BJ (cell line): ENCODE data around the gene FAM114A1. TPM values are rescaled to one million over a fixed set of nuclear protein-coding genes. Genes with fewer than 3 reads are reported as not detected.
A peak's percentile ranks its signal among the peaks of the same experiment; 100 is the strongest.

Experiments
- CTCF ChIA-PET: fragments of 350-600 bp; formaldehyde crosslinking; extraction: SDS; loops from one replicate; lab custom pipeline; 2021; ENCODE audit warnings: antibody characterized with exemption, inconsistent platforms; lab: Yijun Ruan, JAX
- POLR2A ChIA-PET: fragments of 300-600 bp; sonication (Branson Sonifier 250); formaldehyde crosslinking; extraction: SDS; loops from one replicate; lab custom pipeline; 2021; ENCODE audit warnings: antibody characterized with exemption; lab: Charles Lee
- DNase-seq: peaks from one replicate; pipeline ENCODE4 v3.0.0-alpha.2; 2011; ENCODE audit warnings: low read depth
- H3K27me3 ChIP-seq: 2 replicates; pipeline ENCODE4 v1.6.0; 2011; ENCODE audit warnings: low read length; ENCODE audit not compliant: control insufficient read depth, insufficient read depth
- H3K36me3 ChIP-seq: 2 replicates; pipeline ENCODE4 v1.5.1; 2011; ENCODE audit warnings: low read length; ENCODE audit not compliant: control insufficient read depth, insufficient read depth
- H3K4me3 ChIP-seq: 2 replicates; pipeline ENCODE4 v1.5.1; 2011; ENCODE audit warnings: low read depth, mild to moderate bottlenecking, control low read depth, low read length
- CTCF ChIP-seq: IDR thresholded peaks from 2 replicates; pipeline ENCODE4 v1.5.1; 2011; ENCODE audit warnings: low read depth, mild to moderate bottlenecking, control low read depth, inconsistent platforms, low read length, moderate library complexity; ENCODE audit not compliant: insufficient read depth
- polyA plus RNA-seq: library from polyadenylated mRNA; depleted of rRNA; stranded (reverse); fragments of >200 nt; gene quantifications from 2 replicates; pipeline ENCODE4 v1.2.3, GENCODE V29; 2011

FAM114A1 gene
- polyA plus RNA-seq, 1 experiment, result 184 TPM

- POLR2A ChIA-PET, result no interaction called here
- CTCF ChIA-PET, result interaction anchor here (1.1 to 1.7 kb wide), 5 partner anchors 11 to 246 kb away, joined by 3 to 7 read pairs (median 5); no protein-coding TSS in a partner anchor
- Histone ChIP-seq H3K4me3 (no peak overlapping the region), H3K27me3 (no peaks in the 10 kb centered on the region), H3K36me3 (peaks cover 10% of the 10 kb centered on the region)
- TF ChIP-seq CTCF, result no peak
- DNase-seq, result peak; percentile 33
Observed at GRCh38 chr4:38889143-38889542, 21.5 kb downstream of the FAM114A1 start.

- ChIA-PET CTCF (interaction anchor here (0.7 to 1.5 kb wide), 2 partner anchors 10 to 213 kb away, joined by 3 to 5 read pairs; no protein-coding TSS in a partner anchor), POLR2A (interaction anchor here (0.6 kb wide), 1 partner anchor 244 kb away, joined by 8 read pairs; no protein-coding TSS in a partner anchor)
- H3K36me3 ChIP-seq, result peaks cover 13% of the 10 kb centered on the region
Observed at GRCh38 chr4:38891051-38891983, 23.7 kb downstream of the FAM114A1 start.

GRCh38 chr4:38894322-38894982 is 26.8 kb downstream of the FAM114A1 start:
- no peak for DNase-seq
- H3K4me3 ChIP-seq, result no peak overlapping the region
- no peaks in the 10 kb centered on the region for H3K27me3 ChIP-seq
- TF ChIP-seq CTCF, result no peak
- peaks cover 21% of the 10 kb centered on the region for H3K36me3 ChIP-seq
- ChIA-PET CTCF (interaction anchor here (0.7 to 1.2 kb wide), 4 partner anchors 12 to 241 kb away, joined by 3 to 4 read pairs (median 3); no protein-coding TSS in a partner anchor), POLR2A (no interaction called here)

More at GRCh38 chr4:38891051-38891983, 23.7 kb downstream of the FAM114A1 start:
- TF ChIP-seq CTCF, result no peak
- no peak for DNase-seq
- Histone ChIP-seq H3K27me3 (no peaks in the 10 kb centered on the region), H3K4me3 (no peak overlapping the region)

- Histone ChIP-seq H3K4me3 (no peak overlapping the region), H3K27me3 (no peaks in the 10 kb centered on the region), H3K36me3 (peaks cover 21% of the 10 kb centered on the region)
- ChIA-PET CTCF (no interaction called here), POLR2A (no interaction called here)
- DNase-seq, result no peak
- no peak for TF ChIP-seq CTCF
Observed at GRCh38 chr4:38896940-38897339, 29.3 kb downstream of the FAM114A1 start.

- Histone ChIP-seq H3K27me3 (no peaks in the 10 kb centered on the region), H3K4me3 (no peak overlapping the region), H3K36me3 (peaks cover 18% of the 10 kb centered on the region)
- POLR2A ChIA-PET, result no interaction called here
- TF ChIP-seq CTCF, result no peak
- CTCF ChIA-PET, result no interaction called here
- DNase-seq, result no peak
Observed at GRCh38 chr4:38898245-38898644, 30.6 kb downstream of the FAM114A1 start.
